Neural cell (in vitro differentiated cells): ENCODE results near the gene GNB3. TPM values are rescaled to one million over a fixed set of nuclear protein-coding genes. Genes with fewer than 3 reads are reported as not detected.

Experiments used
- H2AFZ ChIP-seq: fragments of 200-600, 300-800 bp; sonication (generic), shearing (Covaris generic); 2 replicates; pipeline ENCODE4 v1.6.0; 2014; ENCODE audit warnings: low read depth, mild to moderate bottlenecking, antibody characterized with exemption, low read length, moderate library complexity
- H3F3A ChIP-seq: fragments of 200-600 bp; shearing (Covaris generic); 2 replicates; pipeline ENCODE4 v1.6.1; 2016; ENCODE audit warnings: mild to moderate bottlenecking, moderate library complexity, mixed read lengths, antibody characterized with exemption, low read length; ENCODE audit not compliant: insufficient read depth, poor library complexity, severe bottlenecking
- H3K27ac ChIP-seq: fragments of 200-600, 300-800 bp; sonication (generic), shearing (Covaris generic); 2 replicates; pipeline ENCODE4 v1.5.1; 2014; ENCODE audit warnings: mild to moderate bottlenecking, low read length, moderate library complexity
- H3K27me3 ChIP-seq: fragments of 300-800, 200-600 bp; sonication (generic), shearing (Covaris generic); 2 replicates; pipeline ENCODE4 v1.6.0; 2014; ENCODE audit warnings: mild to moderate bottlenecking, low read depth, low read length, moderate library complexity; ENCODE audit not compliant: insufficient read depth
- H3K36me3 ChIP-seq: fragments of 300-800, 200-600 bp; sonication (generic), shearing (Covaris generic); 2 replicates; pipeline ENCODE4 v1.5.1; 2014; ENCODE audit warnings: mild to moderate bottlenecking, antibody characterized with exemption, low read length, moderate library complexity; ENCODE audit not compliant: insufficient read depth
- H3K4me2 ChIP-seq: fragments of 300-800, 200-600 bp; sonication (generic), shearing (Covaris generic); 2 replicates; pipeline ENCODE4 v1.6.0; 2014; ENCODE audit warnings: mild to moderate bottlenecking, low read length
- H3K4me3 ChIP-seq: fragments of 300-800, 200-600 bp; sonication (generic), shearing (Covaris generic); 2 replicates; pipeline ENCODE4 v1.5.1; 2014; ENCODE audit warnings: mild to moderate bottlenecking, low read length, moderate library complexity
- H3K79me2 ChIP-seq: fragments of 200-600 bp; shearing (Covaris generic); replicated peaks from 2 replicates; pipeline ENCODE4 v1.6.0; 2014; ENCODE audit warnings: mild to moderate bottlenecking, low read length, moderate library complexity; ENCODE audit not compliant: insufficient read depth
- H3K9ac ChIP-seq: fragments of 300-800, 200-600 bp; sonication (generic), shearing (Covaris generic); 2 replicates; pipeline ENCODE4 v1.6.1; 2016; ENCODE audit warnings: mild to moderate bottlenecking, low read length, mixed read lengths
- H3K9me2 ChIP-seq: fragments of 200-600 bp; shearing (Covaris generic); 2 replicates; pipeline ENCODE4 v1.6.1; 2016; ENCODE audit warnings: mild to moderate bottlenecking, low read length, mixed read lengths; ENCODE audit not compliant: insufficient read depth
- H3K9me3 ChIP-seq: fragments of 200-600, 300-800 bp; sonication (generic), shearing (Covaris generic); 2 replicates; pipeline ENCODE4 v1.6.1; 2016; ENCODE audit warnings: mild to moderate bottlenecking, mixed run types, low read length, moderate library complexity, mixed read lengths
- H4K20me1 ChIP-seq: fragments of 200-600 bp; shearing (Covaris generic); 2 replicates; pipeline ENCODE4 v1.6.1; 2016; ENCODE audit warnings: mild to moderate bottlenecking, mixed run types; ENCODE audit not compliant: insufficient read depth
- CTCF ChIP-seq: fragments of 450-650 bp; IDR thresholded peaks from 2 replicates; pipeline ENCODE4 v1.5.1; 2014; ENCODE audit warnings: antibody characterized with exemption, mild to moderate bottlenecking, moderate library complexity; ENCODE audit not compliant: poor library complexity, severe bottlenecking
- EP300 ChIP-seq: fragments of 450-650 bp; conservative IDR thresholded peaks from 2 replicates; pipeline ENCODE4 v1.6.1; 2014; ENCODE audit warnings: antibody characterized with exemption, mild to moderate bottlenecking, moderate library complexity; ENCODE audit not compliant: poor library complexity, severe bottlenecking
- EZH2 ChIP-seq: fragments of 200-600, 300-800 bp; shearing (Covaris generic), sonication (generic); IDR thresholded peaks from 2 replicates; pipeline ENCODE4 v1.6.1; 2014; ENCODE audit warnings: antibody characterized with exemption, low read length, borderline replicate concordance, mild to moderate bottlenecking; ENCODE audit not compliant: insufficient read depth, poor library complexity, severe bottlenecking
- MXI1 ChIP-seq: fragments of 450-650 bp; conservative IDR thresholded peaks from 2 replicates; pipeline ENCODE4 v1.6.1; 2014; ENCODE audit warnings: antibody characterized with exemption, mild to moderate bottlenecking; ENCODE audit not compliant: poor library complexity, severe bottlenecking
- POLR2AphosphoS5 ChIP-seq: IDR thresholded peaks from 2 replicates; pipeline ENCODE4 v1.6.1; 2012
- RAD21 ChIP-seq: fragments of 450-650 bp; conservative IDR thresholded peaks from 2 replicates; pipeline ENCODE4 v1.6.1; 2014; ENCODE audit warnings: antibody characterized with exemption, mild to moderate bottlenecking, moderate library complexity
- REST ChIP-seq: IDR thresholded peaks from 2 replicates; pipeline ENCODE4 v1.6.1; 2012; ENCODE audit warnings: borderline replicate concordance
- SMC3 ChIP-seq: fragments of 450-650 bp; conservative IDR thresholded peaks from 2 replicates; pipeline ENCODE4 v1.6.1; 2014; ENCODE audit warnings: antibody characterized with exemption, mild to moderate bottlenecking, moderate library complexity; ENCODE audit not compliant: poor library complexity
- polyA plus RNA-seq: library from polyadenylated mRNA; depleted of rRNA; stranded (reverse); fragments of >200 nt; gene quantifications from 2 replicates; pipeline ENCODE4 v1.2.3, GENCODE V29; 2014

The GNB3 gene
- polyA plus RNA-seq, 1 donor from 2014 or later = 18.8 TPM

GRCh38 chr12:6838854-6839253 lies 1.9 kb upstream of the GNB3 start:
- H3K27me3 ChIP-seq = no peaks in the 10 kb centered on the region
- no peaks in the 10 kb centered on the region for H3K9me3 ChIP-seq
- H3K9ac ChIP-seq = no peak overlapping the region
- H3K4me3 ChIP-seq = no peak overlapping the region
- H4K20me1 ChIP-seq = no peaks in the 10 kb centered on the region
- H3K4me2 ChIP-seq = no peak overlapping the region
- TF ChIP-seq POLR2AphosphoS5 (no peak), SMC3 (no peak), MXI1 (no peak)
- no peaks in the 10 kb centered on the region for H3K36me3 ChIP-seq
- no peaks in the 10 kb centered on the region for H3F3A ChIP-seq
- H3K27ac ChIP-seq = no peak overlapping the region
- H2AFZ ChIP-seq = no peak overlapping the region
- no peaks in the 10 kb centered on the region for H3K79me2 ChIP-seq
- no peaks in the 10 kb centered on the region for H3K9me2 ChIP-seq

DNA sequence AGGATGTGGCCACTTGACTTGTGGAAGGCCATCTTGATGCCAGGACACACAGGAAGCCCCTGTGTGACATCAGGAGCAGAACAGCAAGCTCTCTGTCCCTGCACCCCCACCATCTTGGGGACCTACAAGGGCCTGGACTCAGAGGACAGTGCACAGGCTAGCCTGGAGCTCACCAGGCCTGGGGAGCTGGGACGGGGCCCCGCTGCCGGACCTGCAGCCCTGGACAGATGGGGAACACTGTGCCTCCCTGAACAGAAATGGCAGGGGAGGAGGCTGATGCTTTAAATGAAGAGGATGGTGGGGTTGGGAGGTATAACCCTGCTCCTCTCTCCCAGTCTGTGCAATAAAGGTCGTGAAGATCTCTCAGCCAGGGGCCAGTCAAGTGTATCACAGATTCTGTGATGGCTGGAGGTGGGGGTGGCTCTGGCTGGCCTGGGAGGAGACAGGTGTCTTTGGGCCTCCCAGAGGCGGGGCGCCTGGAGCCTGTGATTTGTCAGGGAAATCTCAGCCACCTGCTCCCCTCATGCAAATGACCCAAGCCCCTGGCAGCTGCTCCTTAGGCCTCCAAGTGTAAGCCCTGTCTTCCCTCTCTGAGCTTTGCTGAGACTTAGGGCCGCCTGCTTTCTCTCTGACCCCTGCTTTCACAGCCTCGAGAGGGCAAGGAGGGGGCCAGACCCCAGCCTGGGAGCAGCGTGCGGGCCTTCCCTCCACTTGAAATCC lies 1.1 kb upstream of the GNB3 start:
- no peaks in the 10 kb centered on the region for H3K9me2 ChIP-seq

GRCh38 chr12:6840330-6840729 lies 395 bp upstream of the GNB3 start:
- Histone ChIP-seq H3K27ac (no peak overlapping the region), H3K36me3 (no peaks in the 10 kb centered on the region), H3K4me3 (no peak overlapping the region)

More for the DNA sequence above, 1.1 kb upstream of the GNB3 start:
- H3K27ac ChIP-seq = no peak overlapping the region
- no peaks in the 10 kb centered on the region for H3K36me3 ChIP-seq
- no peak overlapping the region for H2AFZ ChIP-seq
- no peaks in the 10 kb centered on the region for H3K79me2 ChIP-seq
- no peak overlapping the region for H3K4me3 ChIP-seq
- H3K4me2 ChIP-seq = no peak overlapping the region
- TF ChIP-seq REST (no peak), EZH2 (no peak), POLR2AphosphoS5 (no peak), RAD21 (no peak), SMC3 (no peak), EP300 (no peak), MXI1 (no peak)
- no peaks in the 10 kb centered on the region for H3F3A ChIP-seq
- H3K9ac ChIP-seq = no peak overlapping the region
- H3K9me3 ChIP-seq = no peaks in the 10 kb centered on the region
- H4K20me1 ChIP-seq = no peaks in the 10 kb centered on the region
- H3K27me3 ChIP-seq = no peaks in the 10 kb centered on the region

More at GRCh38 chr12:6840330-6840729, 395 bp upstream of the GNB3 start:
- TF ChIP-seq REST (no peak), CTCF (no peak), EZH2 (no peak)
- Histone ChIP-seq H3K79me2 (no peaks in the 10 kb centered on the region), H3K27me3 (no peaks in the 10 kb centered on the region), H3F3A (no peaks in the 10 kb centered on the region), H3K4me2 (no peak overlapping the region), H3K9ac (no peak overlapping the region), H3K9me3 (no peaks in the 10 kb centered on the region), H2AFZ (no peak overlapping the region), H3K9me2 (no peaks in the 10 kb centered on the region), H4K20me1 (no peaks in the 10 kb centered on the region)
